Activated effector memory CD4-positive, alpha-beta T cell treated with anti-CD3 and anti-CD28 coated beads, Interleukin-2, amount 50 U/mL, for 16 hours (primary cell): ENCODE measurements around the gene INO80D.
"Not testable (repeated sequence)": the region's sequence is repeated elsewhere in the genome, so short reads cannot be mapped to it uniquely, and the experiment has no call there.

Source experiments
- DNase-seq: peaks from one replicate; pipeline ENCODE4 v3.0.0-alpha.2; 2020

The INO80D gene

DNA sequence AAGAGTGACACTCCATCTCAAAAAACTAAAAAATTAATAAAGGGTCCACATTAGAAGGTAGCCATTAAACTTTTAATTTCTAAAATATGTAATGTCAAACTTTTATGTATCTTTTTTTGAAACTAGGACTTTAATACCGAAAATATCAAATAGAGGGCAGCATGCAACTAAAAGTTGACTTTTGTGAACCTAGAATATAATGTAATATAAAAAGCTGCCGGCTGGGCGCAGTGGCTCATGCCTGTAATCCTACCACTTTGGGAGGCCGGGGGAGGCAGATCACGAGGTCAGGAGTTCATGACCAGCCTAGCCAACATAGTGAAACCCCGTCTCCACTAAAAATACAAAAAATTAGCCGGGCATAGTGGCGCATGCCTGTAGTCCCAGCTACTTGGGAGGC, 62.8 kb downstream of the INO80D start:
- no peak for DNase-seq

DNA sequence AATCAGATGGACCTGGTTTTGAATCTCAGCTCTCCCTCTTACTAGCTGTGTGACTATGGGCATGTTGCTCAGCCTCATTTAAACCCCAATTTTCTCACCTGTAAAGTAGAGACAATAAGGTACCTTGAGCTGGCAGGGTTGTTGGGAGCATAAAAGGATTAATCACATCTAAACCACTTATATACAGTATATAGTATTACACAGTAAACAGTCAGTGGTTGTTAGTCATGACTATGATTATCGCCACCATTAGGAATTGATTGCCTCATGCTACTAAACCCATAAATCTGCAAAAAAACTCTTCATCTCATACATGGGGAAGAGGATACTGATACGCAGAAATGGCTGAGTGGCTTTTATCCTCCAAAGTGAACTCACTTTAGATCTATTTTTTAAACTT, 65.8 kb downstream of the INO80D start:
- no peak for DNase-seq

DNA sequence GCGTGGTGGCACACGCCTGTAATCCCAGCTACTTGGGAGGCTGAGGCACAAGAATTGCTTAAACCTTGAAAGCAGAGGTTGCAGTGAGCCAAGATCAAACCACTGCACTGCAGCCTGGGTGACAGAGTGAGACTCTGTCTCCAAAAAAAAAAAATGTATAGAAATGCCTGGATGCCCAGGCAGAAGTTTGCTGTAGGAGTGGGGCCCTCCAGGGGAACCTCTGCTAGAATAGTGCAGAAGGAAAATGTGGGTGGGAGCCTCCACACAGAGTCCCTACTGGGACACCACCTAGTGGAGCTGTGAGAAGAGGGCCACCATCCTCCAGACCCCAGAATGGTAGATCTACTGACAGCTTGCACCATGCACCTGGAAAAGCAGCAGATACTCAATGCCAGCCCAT, 70.2 kb downstream of the INO80D start:
- not testable (repeated sequence) for DNase-seq

DNA sequence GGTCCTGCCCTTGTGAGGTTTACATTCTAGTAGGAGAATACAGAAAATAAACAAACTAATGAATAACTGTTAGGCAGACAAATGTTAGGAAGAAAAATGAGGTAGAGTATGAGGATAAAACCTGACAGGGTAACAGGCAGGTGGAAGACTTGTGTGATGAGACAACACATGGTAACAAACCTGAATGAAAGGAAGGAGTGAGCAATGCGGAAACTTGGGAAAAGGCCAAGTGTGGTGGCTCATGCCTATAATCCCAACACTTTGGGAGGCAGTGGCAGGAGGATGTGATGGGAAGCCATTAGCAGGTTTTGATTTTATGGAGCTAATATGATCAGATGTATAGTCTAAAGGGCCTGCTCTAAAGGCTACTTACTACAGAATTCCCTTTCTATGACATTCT, 74.2 kb downstream of the INO80D start:
- DNase-seq, result no peak

DNA sequence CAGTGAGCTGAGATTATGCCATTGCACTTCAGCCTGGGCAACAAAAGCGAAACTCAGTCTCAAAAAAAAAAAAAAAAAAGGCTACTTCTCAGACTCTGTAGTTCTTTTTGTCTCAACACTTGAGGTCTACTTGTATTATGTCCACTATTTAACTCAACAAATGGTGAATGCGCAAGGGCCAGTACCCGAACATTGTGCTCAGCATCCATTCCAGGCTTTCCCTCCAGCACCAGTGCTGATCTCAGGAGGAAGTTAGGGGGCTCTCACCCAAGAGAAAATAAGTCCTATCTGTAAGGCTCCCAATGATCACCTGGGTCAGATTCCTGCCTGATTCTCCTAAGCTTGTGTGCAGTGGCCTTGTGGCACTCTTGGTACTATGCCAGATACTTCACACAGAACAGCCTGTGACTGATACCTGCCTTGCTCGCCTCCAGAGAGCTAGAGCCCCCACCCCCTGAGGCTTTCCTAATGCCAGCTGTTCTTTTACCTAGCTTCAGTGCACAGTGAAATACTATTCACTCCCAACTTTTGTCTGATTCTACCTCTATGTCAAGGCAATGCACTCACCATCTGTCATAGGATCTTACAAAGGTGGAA, 74.9 kb downstream of the INO80D start:
- DNase-seq, result no peak

DNA sequence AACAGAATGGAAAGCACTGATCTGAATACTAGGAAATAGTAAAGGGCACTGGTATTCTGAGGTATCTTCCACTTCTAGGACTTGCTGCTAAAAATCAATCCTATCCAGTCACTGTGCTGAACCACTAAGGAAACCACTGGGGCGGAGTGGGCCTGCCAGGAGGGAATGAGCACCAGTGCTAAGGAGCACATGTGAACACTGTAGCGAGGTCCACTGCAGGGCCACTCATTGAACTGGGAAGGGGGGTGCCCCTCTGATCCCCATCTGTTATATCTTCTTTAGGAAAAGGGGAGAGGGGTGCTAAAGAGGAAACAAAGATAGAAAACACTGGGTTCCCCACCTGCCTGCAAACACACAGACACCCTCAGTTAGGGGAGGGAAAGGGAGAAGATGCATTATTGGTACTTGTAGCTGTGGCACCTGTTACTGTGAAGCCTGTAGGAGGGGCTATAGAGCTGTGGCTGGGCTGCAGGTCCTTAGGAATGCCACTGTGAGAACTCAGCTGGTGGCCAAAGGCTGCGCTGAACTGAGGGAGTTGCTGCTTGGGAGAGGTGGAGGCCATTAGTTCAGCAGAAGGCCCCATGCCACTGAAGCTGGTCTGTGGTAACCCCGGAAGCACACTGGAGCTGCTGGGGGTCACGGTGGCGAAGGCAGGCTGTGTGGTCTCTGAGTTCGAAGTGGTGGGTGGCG, 81.8 kb downstream of the INO80D start:
- no peak for DNase-seq

DNA sequence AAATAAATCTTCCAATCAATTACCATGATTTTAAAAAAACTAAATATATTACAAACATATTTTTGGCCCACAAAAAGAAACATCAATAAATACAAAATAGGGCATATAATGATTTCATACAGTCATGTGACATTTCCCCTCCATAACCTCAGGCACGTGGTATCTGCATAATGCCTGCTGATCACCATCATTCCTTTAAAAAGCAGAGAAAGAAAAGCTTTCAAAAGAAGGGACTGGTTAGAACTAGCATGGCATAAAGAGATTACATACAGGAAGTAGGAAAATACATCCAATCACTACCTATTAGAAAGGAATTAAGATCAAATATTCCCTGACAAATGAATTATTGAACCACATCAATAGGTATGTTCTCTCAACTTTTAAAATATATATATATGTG, 83.5 kb downstream of the INO80D start:
- DNase-seq, result no peak

DNA sequence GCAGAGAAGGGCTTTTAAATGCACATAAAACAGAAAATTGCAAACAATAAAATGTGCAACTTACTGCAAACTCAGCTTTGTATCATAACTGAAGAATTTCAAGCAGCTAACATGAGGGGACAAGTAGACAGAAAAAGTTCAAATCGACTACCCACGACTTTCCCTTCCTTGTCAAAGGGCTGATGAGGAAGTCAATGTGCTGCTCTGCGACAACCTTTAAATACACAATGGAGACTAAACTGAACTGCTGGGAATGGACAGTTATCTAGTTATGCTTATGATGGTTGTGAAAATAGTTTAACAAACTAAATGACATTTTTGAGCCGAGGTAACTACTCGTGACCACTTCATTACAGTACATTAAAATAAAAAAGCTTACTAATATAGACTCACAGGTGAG, 84.1 kb downstream of the INO80D start:
- no peak for DNase-seq

DNA sequence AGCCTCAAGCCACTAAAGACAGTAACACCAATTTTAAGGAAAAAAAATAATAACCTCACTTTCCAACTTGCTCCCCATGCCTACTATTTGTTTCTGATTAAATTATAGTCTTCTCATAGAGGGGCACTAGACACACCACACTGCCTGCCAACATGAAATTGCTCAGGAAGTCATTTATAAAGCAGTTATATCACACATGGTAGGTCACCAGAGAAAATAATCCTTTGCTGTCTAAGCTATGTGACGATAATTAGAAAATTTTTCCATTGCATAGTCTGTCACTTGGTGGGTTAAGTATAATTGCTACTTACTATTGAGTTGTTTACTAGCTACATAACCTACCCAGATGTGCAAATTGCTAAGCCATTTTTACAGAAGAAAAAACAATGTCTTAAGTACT, 85.2 kb downstream of the INO80D start:
- DNase-seq, result no peak

DNA sequence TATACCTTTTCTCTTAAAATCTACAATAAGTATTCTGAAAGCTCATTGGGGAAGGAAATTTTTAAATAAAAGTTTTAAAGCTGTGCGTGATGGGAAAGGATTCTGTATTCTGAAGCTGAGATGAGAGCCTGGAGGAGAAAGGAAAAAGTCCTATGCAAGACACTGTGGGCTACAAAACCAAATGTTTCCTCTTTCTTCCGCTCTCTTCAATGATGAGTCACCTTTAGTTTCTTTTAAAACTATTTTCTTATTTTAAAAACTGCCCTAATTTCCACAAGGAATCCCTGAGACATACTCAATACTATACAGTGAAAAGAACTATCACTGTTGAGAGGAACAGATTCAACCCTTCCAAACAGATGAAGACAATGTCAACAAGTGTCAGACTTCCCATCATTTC, 87.4 kb downstream of the INO80D start:
- no peak for DNase-seq

DNA sequence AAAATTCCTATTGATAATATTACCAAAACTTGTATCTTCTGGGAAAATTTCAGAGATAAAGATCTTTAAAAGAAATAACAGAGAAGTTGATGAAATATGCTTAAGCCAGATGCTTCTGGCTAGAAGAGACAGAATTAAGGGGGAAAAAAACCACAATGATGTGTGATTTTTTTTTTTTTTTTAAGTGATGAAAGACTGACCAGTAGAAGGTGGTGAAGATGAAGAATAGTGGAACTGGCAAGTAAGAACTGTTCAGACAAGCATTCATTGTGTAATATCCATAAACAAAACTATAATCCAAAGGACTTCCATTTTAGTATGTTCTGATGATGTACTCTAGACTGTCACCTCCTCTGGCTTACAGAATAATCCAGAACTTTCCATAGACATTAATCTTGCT, 89.8 kb downstream of the INO80D start:
- DNase-seq, result no peak

DNA sequence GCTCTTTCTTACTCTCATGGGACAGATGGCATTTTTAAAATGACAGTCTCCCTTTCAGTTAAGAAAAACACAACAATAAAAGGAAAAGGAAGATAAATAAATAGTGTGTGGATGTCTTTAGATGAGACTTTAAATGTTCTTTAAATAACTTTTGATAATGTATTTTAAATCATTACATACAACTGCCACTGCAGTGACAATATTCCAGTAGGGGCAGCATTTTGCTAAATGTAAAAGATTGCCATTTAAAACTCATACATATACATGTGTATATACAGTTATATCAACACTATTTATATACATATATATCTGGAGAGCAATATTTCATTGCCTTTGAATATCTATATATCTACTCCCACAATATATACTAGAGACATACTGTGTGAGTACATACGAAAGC, 90.7 kb downstream of the INO80D start:
- no peak for DNase-seq

DNA sequence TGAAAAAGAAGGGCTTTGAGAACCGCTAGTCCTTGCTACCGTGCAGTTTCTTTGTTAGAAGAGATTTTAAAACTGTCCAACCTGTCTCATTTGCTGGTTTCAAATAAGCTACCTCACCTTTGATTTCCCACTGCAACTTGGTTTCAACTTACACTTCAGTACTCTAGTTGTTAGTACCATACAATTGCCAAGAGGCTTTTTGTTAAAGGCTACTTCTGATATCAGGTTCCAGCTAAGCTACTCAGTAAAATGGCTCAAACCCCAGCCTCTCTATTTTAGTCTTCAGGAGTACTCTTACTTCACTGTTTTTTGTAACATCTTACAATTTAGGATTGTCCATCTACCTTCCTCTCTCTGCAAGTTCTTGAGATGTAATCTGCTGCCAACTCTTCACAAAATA, 91.6 kb downstream of the INO80D start:
- DNase-seq, result no peak

DNA sequence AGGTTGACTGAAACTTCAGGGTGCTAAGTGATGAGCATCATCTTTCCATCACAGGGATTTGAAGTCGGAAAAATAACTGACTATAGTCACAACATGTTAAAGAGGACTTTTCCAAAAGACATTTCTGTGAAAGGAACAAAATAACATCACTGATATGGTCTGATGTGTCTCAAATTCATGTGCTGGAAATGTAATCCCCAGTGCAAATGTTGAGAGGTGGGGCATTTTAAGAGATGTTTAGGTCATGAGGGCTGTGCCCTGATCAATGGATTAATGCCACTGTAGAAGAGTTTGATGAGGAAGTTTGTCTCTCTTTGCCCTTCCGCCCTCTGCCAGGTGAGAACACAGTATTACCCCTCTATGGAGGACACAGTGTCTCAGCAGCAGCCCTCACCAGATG, 95.9 kb downstream of the INO80D start:
- no peak for DNase-seq

DNA sequence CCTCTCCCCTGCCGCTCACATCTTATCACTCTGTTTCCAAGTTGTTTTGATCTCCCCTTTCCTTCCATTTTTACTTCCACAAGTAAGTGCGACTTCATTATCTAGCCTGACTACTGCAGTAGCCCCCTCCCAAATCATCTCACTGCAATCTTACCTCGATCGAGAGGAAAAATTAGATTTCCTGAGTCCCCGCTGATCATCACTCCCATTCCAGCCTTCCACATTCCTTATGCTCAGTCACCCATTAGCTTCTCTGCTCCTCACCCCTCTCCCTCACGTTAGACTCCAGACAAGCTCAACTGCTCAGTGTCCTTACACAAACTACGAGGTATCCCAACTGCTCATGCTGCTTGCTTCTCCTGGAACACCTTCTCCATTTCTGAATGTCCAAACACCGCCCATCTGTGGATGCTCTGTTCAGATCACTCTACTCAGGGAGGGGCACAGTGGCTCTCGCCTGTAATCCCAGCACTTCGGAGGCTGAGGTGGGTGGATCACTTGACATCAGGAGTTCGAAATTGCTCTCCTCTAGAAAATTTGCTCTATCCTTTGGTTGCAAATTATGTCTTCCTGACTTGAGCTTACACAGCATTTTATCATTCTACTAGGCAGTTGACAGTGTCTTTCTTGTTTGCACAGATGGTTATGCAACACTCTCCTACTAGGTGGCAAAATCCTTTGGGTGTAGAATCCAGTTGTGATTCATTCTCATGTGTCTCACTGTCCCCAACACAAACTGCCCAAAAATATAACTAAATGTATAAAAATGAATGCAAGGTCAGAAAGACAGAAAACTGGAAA, 96.5 kb downstream of the INO80D start:
- no peak for DNase-seq

DNA sequence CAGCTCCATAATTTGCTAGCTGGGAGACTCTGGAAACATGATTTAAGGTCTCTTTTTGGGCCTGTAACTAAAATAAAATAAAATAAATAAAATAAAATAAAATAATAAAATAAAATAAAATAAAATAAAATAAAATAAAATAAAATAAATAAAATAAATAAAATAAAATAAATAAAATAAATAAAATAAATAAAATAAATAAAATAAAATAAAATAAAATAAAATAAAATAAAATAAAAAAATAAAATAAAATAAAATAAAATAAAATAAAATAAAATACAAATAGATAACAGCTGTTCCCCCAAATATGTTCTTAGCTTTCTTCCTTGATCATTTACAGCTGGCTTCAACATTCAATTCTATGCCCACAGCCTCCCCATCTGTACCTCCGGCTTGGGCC, 97.3 kb downstream of the INO80D start:
- not testable (repeated sequence) for DNase-seq

DNA sequence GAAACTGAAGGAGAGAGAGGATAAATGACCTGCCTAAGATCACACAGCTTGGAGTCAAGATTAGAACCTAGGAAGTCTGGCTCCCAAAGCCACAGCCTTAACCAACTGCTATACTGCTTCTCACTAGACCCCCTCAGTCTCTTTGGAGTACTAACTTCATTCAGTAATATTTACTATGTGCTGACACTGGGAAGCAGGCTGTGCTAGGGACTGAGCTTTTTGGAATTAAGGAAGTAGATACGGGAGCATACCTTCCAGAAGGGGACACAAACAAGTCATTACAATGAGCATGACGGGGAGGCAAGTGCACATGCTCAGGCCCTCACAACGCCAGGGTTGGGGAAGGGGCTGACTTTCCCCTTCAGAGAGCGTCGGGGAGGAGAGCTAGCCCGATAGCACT, 97.7 kb downstream of the INO80D start:
- DNase-seq, result no peak

DNA sequence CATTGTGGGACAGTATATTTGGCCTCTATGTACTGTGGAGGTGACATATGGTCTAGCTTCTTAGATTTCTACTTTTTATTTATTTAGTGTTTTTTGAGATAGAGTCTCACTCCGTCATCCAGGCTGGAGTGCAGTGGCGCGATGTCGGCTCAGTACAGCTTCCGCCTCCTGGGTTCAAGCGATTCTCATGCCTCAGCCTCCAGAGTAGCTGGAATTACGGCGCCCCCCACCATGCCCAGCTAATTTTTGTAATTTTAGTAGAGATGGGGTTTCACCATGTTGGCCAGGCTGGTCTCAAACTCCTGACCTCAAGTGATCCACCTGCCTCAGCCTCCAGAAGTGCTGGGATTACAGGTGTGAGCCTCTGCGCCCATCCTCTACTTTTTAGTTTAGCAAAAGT, 99.6 kb downstream of the INO80D start:
- not testable (repeated sequence) for DNase-seq

DNA sequence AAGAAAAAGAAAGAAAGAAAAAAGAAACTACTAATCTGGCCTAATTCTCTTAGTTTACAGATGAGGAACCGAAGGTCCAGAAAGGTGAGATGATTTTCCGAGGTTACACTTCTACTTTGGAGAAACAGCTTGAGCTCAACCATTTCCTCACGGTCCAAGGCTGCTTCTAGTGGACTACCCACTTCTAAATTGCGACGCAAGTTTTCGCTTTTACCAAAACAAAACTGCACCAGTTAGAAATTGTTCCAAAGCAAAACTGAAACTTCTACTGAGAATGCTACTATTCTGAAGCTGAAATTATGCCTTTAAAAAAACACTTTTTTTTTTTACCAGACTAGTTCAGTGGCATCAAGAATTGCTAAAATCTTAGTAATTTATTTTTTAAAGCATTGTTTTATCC, 101.6 kb downstream of the INO80D start:
- no peak for DNase-seq

DNA sequence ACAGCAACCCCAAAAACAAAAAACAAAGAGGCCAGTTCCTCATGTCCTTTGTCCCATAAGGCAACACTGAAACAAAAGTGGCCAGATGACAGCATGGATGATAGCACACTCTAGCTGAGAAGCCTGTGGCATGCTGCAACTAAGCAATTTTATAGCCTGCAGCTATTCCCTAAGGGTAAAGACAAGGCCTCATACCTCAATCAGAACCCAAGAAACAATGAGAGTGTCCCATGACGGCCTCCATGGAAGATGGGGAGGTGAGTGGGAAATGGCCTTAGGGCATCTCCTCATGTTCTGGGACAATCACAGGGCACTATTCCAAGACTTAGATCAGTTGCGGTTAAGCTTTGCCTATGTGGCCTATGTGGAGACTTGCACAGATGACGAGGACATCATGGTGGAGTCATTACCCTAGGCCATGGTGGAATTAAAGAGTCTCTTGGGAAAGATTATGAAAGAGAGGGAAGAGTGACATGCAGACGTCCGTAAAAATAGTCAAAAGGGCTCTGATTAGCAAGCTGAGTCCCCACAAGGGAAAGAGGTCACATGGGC, 103.1 kb downstream of the INO80D start:
- no peak for DNase-seq

DNA sequence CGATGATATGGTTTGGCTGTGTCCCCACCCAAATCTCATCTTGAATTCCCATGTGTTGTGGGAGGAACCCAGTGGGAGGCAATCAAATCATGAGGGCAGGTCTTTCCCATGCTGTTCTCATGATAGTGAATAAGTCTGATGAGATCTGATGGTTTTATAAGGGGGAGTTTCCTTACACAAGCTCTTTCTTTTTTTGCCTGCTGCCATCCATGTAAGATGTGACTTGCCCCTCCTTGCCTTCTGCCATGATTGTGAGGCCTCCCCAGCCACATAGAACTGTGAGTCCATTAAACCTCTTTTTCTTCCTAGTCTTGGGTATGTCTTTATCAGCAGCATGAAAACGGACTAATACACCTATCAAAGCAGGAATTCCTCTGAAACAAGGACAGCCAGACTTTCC, 107.2 kb downstream of the INO80D start:
- not testable (repeated sequence) for DNase-seq

DNA sequence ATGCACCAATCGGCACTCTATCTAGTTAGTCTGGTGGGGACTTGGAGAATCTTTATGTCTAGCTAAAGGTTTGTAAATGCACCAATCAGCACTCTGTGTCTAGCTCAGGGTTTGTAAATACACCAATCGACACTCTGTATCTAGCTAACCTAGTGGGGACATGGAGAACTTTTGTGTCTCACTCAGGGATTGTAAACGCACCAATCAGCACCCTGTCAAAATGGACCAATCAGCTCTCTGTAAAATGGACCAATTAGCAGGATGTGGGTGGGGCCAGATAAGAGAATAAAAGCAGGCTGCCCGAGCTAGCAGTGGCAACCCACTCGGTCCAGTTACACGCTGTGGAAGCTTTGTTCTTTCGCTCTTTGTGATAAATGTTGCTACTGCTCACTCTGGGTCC, 108.3 kb downstream of the INO80D start:
- not testable (repeated sequence) for DNase-seq

DNA sequence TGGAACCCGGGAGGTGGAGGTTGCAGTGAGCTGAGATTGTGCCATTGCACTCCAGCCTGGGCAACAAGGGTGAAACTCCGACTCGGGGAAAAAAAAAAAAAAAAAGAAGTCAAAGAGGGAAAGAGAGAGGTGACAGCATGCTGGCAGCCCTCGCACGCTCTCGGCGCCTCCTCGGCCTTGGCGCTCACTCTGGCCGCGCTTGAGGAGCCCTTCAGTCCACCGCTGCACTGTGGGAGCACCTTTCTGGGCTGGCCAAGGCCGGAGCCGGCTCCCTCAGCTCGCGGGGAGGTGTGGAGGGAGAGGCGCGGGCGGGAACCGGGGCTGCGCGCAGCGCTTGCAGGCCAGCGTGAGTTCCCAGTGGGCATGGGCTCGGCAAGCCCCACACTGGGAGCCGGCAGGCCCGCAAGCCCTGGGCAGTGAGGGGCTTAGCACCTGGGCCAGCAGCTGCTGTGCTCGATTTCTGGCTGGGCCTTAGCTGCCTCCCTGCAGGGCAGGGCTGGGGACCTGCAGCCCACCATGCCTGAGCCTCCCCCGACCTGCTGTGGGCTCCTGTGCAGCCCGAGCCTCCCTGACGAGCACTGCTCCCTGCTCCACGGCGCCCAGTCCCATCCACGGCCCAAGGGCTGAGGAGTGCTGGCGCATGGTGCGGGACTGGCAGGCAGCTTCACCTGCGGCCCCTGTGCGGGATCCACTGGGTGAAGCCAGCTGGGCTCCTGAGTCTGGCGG, 108.9 kb downstream of the INO80D start:
- not testable (repeated sequence) for DNase-seq
